ENCODE data around the gene ADI1. TPM values are rescaled to one million over a fixed set of nuclear protein-coding genes. Genes with fewer than 3 reads are reported as not detected.
"Not testable (repeated sequence)": the region's sequence is repeated elsewhere in the genome, so short reads cannot be mapped to it uniquely, and the experiment has no call there.

The ADI1 gene
- total RNA-seq, 4 donors from 2014 or later: 40.2 to 98.6 (median 92.3) TPM

DNA sequence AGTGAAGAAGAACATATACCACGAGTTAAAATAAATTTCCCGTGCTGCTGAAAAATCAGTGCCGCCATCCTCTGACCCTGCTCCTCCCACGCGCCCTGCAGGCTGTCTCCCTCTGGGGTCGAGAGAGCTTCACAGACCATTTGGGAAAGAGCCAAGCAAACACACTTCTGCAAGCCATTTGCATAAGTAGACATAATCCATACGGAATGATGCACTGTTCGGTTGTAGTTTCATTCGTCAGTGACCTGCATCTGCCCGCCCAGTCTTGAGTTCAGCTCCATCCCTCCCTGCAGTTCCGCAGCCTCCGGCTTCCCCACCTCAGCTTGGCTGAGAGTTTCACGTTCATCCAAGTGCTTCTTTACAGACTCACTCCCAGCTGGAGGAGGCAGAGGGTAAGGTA lies 70.2 kb downstream of the ADI1 start:
- DNase-seq (no peak), ATAC-seq (no peak)
- H3K4me1 ChIP-seq: peaks cover 0 to 13% of the 10 kb centered on the region in 2 donors
- no peak for TF ChIP-seq POLR2A (IDR thresholded peaks at IDR 0.05)
- TF ChIP-seq, protein P1, sequence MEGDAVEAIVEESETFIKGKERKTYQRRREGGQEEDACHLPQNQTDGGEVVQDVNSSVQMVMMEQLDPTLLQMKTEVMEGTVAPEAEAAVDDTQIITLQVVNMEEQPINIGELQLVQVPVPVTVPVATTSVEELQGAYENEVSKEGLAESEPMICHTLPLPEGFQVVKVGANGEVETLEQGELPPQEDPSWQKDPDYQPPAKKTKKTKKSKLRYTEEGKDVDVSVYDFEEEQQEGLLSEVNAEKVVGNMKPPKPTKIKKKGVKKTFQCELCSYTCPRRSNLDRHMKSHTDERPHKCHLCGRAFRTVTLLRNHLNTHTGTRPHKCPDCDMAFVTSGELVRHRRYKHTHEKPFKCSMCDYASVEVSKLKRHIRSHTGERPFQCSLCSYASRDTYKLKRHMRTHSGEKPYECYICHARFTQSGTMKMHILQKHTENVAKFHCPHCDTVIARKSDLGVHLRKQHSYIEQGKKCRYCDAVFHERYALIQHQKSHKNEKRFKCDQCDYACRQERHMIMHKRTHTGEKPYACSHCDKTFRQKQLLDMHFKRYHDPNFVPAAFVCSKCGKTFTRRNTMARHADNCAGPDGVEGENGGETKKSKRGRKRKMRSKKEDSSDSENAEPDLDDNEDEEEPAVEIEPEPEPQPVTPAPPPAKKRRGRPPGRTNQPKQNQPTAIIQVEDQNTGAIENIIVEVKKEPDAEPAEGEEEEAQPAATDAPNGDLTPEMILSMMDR (IDR thresholded peaks at IDR 0.05 in 4 of 5, conservative IDR thresholded peaks at IDR 0.05 in 1 of 5): no peak
- H3K4me3 ChIP-seq: no peak overlapping the region
- intact Hi-C loops (cut with DNase I; ENCODE audit: low total_unique reads) (no loop called here), in situ Hi-C loops (cut with MboI; ENCODE audit: low sequenced_read_pairs in 4 of 4) (no loop called here)
- H3K9me3 ChIP-seq: no peaks in the 10 kb centered on the region
- H3K27ac ChIP-seq: no peak overlapping the region
- H3K36me3 ChIP-seq: peaks cover 0 to 21% of the 10 kb centered on the region in 2 donors
- H3K27me3 ChIP-seq: no peaks in the 10 kb centered on the region

DNA sequence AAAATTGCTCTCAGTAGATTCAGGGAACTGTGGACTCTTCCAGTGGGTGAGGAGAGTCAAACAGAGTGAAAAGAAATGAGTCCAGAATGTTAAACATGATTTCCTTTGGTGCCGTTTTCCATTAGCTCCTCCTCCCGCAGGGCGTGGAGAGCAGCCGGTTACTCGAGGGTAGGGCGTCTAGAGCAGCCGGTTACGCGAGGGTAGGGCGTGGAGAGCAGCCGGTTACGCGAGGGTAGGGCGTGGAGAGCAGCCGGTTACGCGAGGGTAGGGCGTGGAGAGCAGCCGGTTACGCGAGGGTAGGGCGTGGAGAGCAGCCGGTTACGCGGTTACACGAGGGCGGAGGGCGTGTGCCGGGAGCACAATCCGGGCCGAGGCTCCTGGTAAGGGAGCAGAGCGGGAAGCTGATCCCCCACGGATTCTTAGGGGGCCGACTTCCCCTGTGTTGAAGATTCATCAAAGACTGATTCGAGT lies 70.9 kb downstream of the ADI1 start:
- H3K27ac ChIP-seq: not testable (repeated sequence)

DNA sequence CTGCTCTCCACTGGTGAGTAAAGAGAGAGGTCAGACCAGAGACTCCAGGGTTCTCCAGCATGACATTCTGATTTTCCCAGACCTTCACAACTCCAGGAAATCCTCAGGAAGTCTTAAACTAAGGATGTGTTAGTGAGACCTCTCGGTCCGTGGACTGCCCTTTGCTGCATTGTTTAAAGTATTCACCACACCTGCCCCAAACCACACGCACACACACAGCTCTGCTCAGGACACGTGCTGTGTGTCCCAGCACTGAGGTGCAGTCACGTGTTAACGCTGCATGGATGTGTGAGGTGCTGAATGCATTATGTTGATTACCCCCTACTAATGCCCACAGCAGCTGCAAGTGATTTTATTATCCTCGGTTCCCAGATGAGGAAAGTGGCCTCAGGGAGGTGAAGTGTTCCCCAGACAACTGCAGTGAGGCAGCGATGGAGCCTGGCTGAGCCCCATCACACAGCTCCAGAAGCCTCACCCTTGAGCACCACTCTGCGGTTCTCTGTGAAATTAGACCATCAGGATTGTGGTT lies 71.5 kb downstream of the ADI1 start:
- H3K27me3 ChIP-seq: no peaks in the 10 kb centered on the region
- TF ChIP-seq, protein P1 (IDR thresholded peaks at IDR 0.05 in 4 of 5, conservative IDR thresholded peaks at IDR 0.05 in 1 of 5): no peak
- TF ChIP-seq POLR2A (IDR thresholded peaks at IDR 0.05): no peak
- ATAC-seq (peak in 1 of 2 donors; percentile 24), DNase-seq (no peak)
- H3K4me3 ChIP-seq: no peak overlapping the region
- H3K4me1 ChIP-seq: peaks cover 0 to 13% of the 10 kb centered on the region in 2 donors
- in situ Hi-C loops (cut with MboI; ENCODE audit: low sequenced_read_pairs in 4 of 4) (no loop called here), intact Hi-C loops (cut with DNase I; ENCODE audit: low total_unique reads) (no loop called here)
- no peak overlapping the region for H3K27ac ChIP-seq
- peaks cover 0 to 28% of the 10 kb centered on the region in 2 donors for H3K36me3 ChIP-seq
- no peaks in the 10 kb centered on the region for H3K9me3 ChIP-seq

More for the DNA sequence above, 70.9 kb downstream of the ADI1 start:
- ATAC-seq: peak in 1 of 2 donors; percentile 15
- peaks cover 0 to 27% of the 10 kb centered on the region in 2 donors for H3K36me3 ChIP-seq
- H3K27me3 ChIP-seq; DNase-seq; H3K9me3 ChIP-seq; intact Hi-C loops (cut with DNase I; ENCODE audit: low total_unique reads); in situ Hi-C loops (cut with MboI; ENCODE audit: low sequenced_read_pairs in 4 of 4); H3K4me3 ChIP-seq: not testable (repeated sequence)
- H3K4me1 ChIP-seq: peaks cover 0 to 13% of the 10 kb centered on the region in 2 donors

Other genes with a start within 250 kb of the ADI1 start
- 10 to 100 TPM; 23.2 to 30.5 (median 24.4) TPM for gene EIPR1, start 141.7 kb downstream of the ADI1 start, total RNA-seq
- gene TRAPPC12, start 139.8 kb downstream of the ADI1 start, total RNA-seq: 10 to 100 TPM; 36.6 to 57.4 (median 53.1) TPM
- gene RNASEH1, start 38.8 kb upstream of the ADI1 start, total RNA-seq: 10 to 100 TPM; 20.6 to 27.4 (median 23.6) TPM
- gene RPS7, start 55.7 kb upstream of the ADI1 start, total RNA-seq: 1,000 to 10,000 TPM; 1,367 to 1,677 (median 1,461) TPM
- under 1 TPM in 2 of 4 donors, not detected in 2; 0.29 to 0.36 TPM for gene COLEC11, start 75.6 kb upstream of the ADI1 start, total RNA-seq
- gene ALLC, start 138.7 kb upstream of the ADI1 start, total RNA-seq: not detected
- gene DCDC2C, start 184.0 kb upstream of the ADI1 start, total RNA-seq: not detected